KMS-11 (cell line): Measurements from ENCODE around the gene MVD.

Source experiments
- H2AFZ ChIP-seq: fragments of 200-600 bp; sonication (generic); 2 replicates; pipeline ENCODE4 v1.6.1; 2016; ENCODE audit warnings: antibody characterized with exemption, mixed run types, low read depth
- H3K27ac ChIP-seq: fragments of 200-600 bp; sonication (generic); 2 replicates; pipeline ENCODE4 v1.6.1; 2016; ENCODE audit warnings: mild to moderate bottlenecking, mixed run types
- H3K27me3 ChIP-seq: fragments of 200-600 bp; sonication (generic); 2 replicates; pipeline ENCODE4 v1.6.1; 2017; ENCODE audit warnings: mild to moderate bottlenecking, low read depth, mixed run types, moderate library complexity; ENCODE audit not compliant: insufficient read depth
- H3K36me3 ChIP-seq: fragments of 200-600 bp; sonication (generic); 2 replicates; pipeline ENCODE4 v1.6.1; 2017; ENCODE audit warnings: mild to moderate bottlenecking, mixed run types; ENCODE audit not compliant: insufficient read depth
- H3K4me1 ChIP-seq: fragments of 200-600 bp; sonication (generic); 2 replicates; pipeline ENCODE4 v1.6.1; 2016; ENCODE audit warnings: mild to moderate bottlenecking, low read depth, mixed run types; ENCODE audit not compliant: poor library complexity, severe bottlenecking
- H3K4me2 ChIP-seq: fragments of 200-600 bp; sonication (generic); 2 replicates; pipeline ENCODE4 v1.7.0; 2016; ENCODE audit warnings: mild to moderate bottlenecking, mixed run types
- H3K4me3 ChIP-seq: fragments of 200-600 bp; sonication (generic); IDR thresholded peaks from 2 replicates; pipeline ENCODE4 v1.6.1; 2017; ENCODE audit warnings: low read depth, low read length, mixed read lengths; ENCODE audit not compliant: insufficient read depth
- H3K79me2 ChIP-seq: fragments of 200-600 bp; sonication (generic); 2 replicates; pipeline ENCODE4 v1.6.1; 2016; ENCODE audit warnings: low read depth, mixed run types; ENCODE audit not compliant: insufficient read depth
- H3K9ac ChIP-seq: fragments of 200-600 bp; sonication (generic); 2 replicates; pipeline ENCODE4 v1.6.1; 2016; ENCODE audit warnings: mild to moderate bottlenecking, mixed run types
- H4K20me1 ChIP-seq: fragments of 200-600 bp; sonication (generic); 2 replicates; pipeline ENCODE4 v1.6.1; 2016; ENCODE audit warnings: mild to moderate bottlenecking, mixed run types; ENCODE audit not compliant: insufficient read depth
- TF ChIP-seq, protein P1 (sequence below): fragments of 200-600 bp; sonication (generic); conservative IDR thresholded peaks from 2 replicates; pipeline ENCODE4 v1.6.1; 2017; ENCODE audit warnings: low read depth, mild to moderate bottlenecking, antibody characterized with exemption, low read length, moderate library complexity, mixed read lengths

Gene MVD

DNA sequence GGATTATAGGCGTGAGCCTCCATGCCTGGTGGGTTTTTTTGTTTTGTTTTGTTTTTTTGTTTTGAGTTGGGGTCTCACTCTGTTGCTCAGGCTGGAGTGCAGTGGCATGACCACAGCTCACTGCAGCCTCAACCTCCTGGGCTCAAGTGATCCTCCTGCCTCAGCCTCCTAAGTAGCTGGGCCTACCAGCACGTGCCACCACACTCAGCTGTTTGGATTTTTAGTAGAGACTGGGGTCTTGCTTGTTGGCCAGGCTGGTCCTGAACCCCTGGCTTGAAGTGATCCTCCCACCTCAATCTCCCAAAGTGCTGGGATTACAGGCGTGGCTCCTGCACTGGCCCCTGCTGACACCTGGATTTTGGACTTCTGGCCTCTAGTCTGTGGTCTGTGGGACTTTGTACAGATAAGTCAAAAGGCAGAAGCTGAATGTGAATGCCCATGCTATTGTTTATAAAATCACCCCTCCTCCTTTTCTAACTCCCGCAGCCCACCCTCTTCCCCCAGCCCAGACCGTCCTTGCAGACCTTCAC, 17.7 kb upstream of the MVD start:
- no peak overlapping the region for H3K27ac ChIP-seq
- no peaks in the 10 kb centered on the region for H3K36me3 ChIP-seq
- no peaks in the 10 kb centered on the region; the same call in 1 of the 2 replicates for H3K27me3 ChIP-seq
- H4K20me1 ChIP-seq, result no peaks in the 10 kb centered on the region
- H3K79me2 ChIP-seq, result no peaks in the 10 kb centered on the region
- no peak overlapping the region for H3K4me3 ChIP-seq
- peaks cover 52% of the 10 kb centered on the region for H3K4me1 ChIP-seq
- peak overlapping the region; percentile 42 for H2AFZ ChIP-seq
- H3K4me2 ChIP-seq, result peak overlapping the region; percentile 73; the same call in 1 of the 2 replicates
- TF ChIP-seq, protein P1, sequence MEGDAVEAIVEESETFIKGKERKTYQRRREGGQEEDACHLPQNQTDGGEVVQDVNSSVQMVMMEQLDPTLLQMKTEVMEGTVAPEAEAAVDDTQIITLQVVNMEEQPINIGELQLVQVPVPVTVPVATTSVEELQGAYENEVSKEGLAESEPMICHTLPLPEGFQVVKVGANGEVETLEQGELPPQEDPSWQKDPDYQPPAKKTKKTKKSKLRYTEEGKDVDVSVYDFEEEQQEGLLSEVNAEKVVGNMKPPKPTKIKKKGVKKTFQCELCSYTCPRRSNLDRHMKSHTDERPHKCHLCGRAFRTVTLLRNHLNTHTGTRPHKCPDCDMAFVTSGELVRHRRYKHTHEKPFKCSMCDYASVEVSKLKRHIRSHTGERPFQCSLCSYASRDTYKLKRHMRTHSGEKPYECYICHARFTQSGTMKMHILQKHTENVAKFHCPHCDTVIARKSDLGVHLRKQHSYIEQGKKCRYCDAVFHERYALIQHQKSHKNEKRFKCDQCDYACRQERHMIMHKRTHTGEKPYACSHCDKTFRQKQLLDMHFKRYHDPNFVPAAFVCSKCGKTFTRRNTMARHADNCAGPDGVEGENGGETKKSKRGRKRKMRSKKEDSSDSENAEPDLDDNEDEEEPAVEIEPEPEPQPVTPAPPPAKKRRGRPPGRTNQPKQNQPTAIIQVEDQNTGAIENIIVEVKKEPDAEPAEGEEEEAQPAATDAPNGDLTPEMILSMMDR, result no peak
- H3K9ac ChIP-seq, result no peak overlapping the region

DNA sequence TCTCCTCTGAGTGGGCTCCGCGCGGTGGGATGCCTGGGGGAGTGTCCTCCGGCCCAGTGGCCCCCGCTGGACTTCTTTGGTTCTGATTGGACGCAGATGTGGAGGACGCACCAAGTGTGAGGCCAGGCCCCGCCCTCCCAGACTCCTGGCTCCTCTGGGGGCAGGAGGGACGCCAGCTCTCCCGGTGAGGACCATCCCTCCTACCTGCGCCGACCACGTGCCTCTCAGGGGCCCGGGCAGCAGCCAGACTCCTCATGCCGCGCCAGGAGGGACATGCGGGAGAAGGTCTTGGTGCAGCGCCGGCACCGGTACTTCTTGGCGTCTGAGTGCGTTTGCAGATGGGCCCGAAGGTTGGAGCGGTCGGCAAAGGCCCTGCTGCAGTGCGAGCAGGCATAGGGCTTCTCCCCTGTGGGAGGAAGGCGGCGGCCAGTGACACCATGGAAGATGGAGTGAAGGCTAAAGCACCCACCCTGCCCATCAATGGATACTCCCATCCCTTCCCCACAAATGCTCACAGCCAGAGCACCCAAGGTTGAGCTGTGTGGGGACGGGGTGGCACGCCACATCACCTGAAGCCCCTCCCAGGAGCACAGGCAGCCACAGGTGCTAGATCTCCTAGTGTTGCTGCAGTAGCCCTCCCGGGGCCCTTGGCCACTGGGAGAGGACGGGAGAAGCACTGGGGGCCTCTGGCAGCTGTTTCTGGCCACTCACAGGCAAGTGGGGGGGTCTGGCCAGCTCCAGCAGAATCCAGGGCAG, 15.5 kb upstream of the MVD start:
- Histone ChIP-seq H3K27me3 (no peaks in the 10 kb centered on the region), H3K4me3 (no peak overlapping the region), H3K9ac (no peak overlapping the region), H3K79me2 (no peaks in the 10 kb centered on the region), H3K27ac (no peak overlapping the region), H3K4me1 (peaks cover 30% of the 10 kb centered on the region), H3K36me3 (no peaks in the 10 kb centered on the region), H2AFZ (no peak overlapping the region), H3K4me2 (no peak overlapping the region), H4K20me1 (no peaks in the 10 kb centered on the region)
- TF ChIP-seq, protein P1, result no peak

- Histone ChIP-seq H3K4me1 (peaks cover 30% of the 10 kb centered on the region), H4K20me1 (no peaks in the 10 kb centered on the region), H3K27me3 (no peaks in the 10 kb centered on the region), H3K4me2 (no peak overlapping the region), H3K79me2 (no peaks in the 10 kb centered on the region), H2AFZ (no peak overlapping the region), H3K9ac (no peak overlapping the region), H3K4me3 (no peak overlapping the region), H3K27ac (no peak overlapping the region), H3K36me3 (no peaks in the 10 kb centered on the region)
- TF ChIP-seq, protein P1, result no peak
Observed at GRCh38 chr16:88677721-88678120, 14.8 kb upstream of the MVD start.

- Histone ChIP-seq H3K4me3 (no peak overlapping the region), H3K27me3 (no peaks in the 10 kb centered on the region), H2AFZ (no peak overlapping the region), H3K9ac (no peak overlapping the region), H4K20me1 (no peaks in the 10 kb centered on the region), H3K79me2 (no peaks in the 10 kb centered on the region), H3K4me2 (no peak overlapping the region), H3K27ac (no peak overlapping the region), H3K36me3 (no peaks in the 10 kb centered on the region), H3K4me1 (peaks cover 20% of the 10 kb centered on the region)
- TF ChIP-seq, protein P1, result no peak
Observed at GRCh38 chr16:88676502-88677242, 13.8 kb upstream of the MVD start.
